Measurements from ENCODE around the gene SESN2.

DNA sequence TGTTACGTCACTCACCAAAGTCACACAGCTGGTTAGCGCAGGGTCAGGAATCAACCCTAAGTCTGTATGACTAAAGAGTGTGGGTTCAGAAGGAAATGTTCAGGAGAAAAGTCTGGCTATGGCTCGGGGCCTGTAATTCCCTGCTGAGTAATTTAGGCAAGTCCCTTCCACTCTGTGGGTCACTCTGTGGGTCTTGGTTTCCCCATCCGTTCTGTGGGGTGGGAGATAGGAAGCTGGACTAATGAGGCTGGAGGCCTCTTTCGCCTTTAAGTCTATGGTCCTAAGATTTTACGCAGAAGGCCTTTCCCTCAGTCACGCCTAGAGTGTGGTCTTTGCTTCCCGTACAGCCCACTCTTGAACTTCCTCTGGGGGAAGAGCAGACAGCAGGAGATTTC, 55.2 kb downstream of the SESN2 start:
- no peak for TF ChIP-seq POLR2A (IDR thresholded peaks at IDR 0.05; ENCODE audit: low read depth, low read length)
- no peak for TF ChIP-seq TAF1 (IDR thresholded peaks at IDR 0.05; ENCODE audit: borderline replicate concordance, low read depth, low read length)

Measured in GM12892 (cell line).